ENCODE results near the gene C3AR1.
"Not testable (repeated sequence)": the region's sequence is repeated elsewhere in the genome, so short reads cannot be mapped to it uniquely, and the experiment has no call there.

C3AR1 gene

GRCh38 chr12:8026291-8026900 lies 39.8 kb downstream of the C3AR1 start:
- peak; percentile 97 to 98 for DNase-seq

- DNase-seq, result peak; percentile 58 to 60
Measured at GRCh38 chr12:8018666-8019581, 47.2 kb downstream of the C3AR1 start.

GRCh38 chr12:8018213-8018612 lies 47.9 kb downstream of the C3AR1 start:
- not testable (repeated sequence) for DNase-seq

GRCh38 chr12:8014836-8015235 lies 51.3 kb downstream of the C3AR1 start:
- DNase-seq, result no peak

GRCh38 chr12:8012651-8013309 lies 53.4 kb downstream of the C3AR1 start:
- no peak for DNase-seq

- no peak for DNase-seq
Measured at GRCh38 chr12:8011331-8011730, 54.8 kb downstream of the C3AR1 start.

All from activated T-cell treated with anti-CD3 and anti-CD28 coated beads, Interleukin-2, amount 50 U/mL, for 48 hours (primary cell).